ENCODE data around the gene MRE11. TPM values are rescaled to one million over a fixed set of nuclear protein-coding genes. Genes with fewer than 3 reads are reported as not detected.

MRE11 gene
- total and polyA plus RNA-seq, 10 of the 15 experiments (the other 5 are each of a cell fraction or from before 2014, with no cell fraction given): 16.2 to 39.2 (median 26.9) TPM

DNA sequence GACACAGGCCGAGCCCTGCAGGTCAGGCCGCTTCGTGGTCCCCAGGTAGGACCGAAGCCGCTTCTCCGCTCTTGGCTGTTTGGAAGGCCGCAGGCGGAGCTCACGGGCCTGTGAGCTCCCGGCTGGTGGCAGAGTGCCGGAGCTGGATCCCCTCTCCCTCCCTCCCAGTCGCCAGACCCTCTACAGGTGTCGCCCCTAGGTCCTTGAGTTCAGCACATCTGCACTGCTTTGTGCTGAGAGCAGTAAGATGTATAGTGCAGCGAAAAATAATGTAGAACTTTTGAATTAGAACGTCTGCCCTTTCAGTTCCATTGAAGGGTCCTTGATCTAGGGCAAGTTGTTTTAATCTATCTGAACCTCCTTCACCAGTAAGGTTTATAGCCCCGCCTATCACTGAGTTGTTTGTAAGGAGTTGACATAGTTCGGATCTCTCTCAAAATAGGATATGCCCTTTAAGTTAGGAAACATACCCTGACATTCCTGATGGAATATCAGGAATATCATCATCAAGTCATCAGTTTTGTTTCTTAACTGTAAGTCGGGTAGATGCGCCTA is 559 bp upstream of the MRE11 start (continued):
- TF ChIP-seq, protein P1, sequence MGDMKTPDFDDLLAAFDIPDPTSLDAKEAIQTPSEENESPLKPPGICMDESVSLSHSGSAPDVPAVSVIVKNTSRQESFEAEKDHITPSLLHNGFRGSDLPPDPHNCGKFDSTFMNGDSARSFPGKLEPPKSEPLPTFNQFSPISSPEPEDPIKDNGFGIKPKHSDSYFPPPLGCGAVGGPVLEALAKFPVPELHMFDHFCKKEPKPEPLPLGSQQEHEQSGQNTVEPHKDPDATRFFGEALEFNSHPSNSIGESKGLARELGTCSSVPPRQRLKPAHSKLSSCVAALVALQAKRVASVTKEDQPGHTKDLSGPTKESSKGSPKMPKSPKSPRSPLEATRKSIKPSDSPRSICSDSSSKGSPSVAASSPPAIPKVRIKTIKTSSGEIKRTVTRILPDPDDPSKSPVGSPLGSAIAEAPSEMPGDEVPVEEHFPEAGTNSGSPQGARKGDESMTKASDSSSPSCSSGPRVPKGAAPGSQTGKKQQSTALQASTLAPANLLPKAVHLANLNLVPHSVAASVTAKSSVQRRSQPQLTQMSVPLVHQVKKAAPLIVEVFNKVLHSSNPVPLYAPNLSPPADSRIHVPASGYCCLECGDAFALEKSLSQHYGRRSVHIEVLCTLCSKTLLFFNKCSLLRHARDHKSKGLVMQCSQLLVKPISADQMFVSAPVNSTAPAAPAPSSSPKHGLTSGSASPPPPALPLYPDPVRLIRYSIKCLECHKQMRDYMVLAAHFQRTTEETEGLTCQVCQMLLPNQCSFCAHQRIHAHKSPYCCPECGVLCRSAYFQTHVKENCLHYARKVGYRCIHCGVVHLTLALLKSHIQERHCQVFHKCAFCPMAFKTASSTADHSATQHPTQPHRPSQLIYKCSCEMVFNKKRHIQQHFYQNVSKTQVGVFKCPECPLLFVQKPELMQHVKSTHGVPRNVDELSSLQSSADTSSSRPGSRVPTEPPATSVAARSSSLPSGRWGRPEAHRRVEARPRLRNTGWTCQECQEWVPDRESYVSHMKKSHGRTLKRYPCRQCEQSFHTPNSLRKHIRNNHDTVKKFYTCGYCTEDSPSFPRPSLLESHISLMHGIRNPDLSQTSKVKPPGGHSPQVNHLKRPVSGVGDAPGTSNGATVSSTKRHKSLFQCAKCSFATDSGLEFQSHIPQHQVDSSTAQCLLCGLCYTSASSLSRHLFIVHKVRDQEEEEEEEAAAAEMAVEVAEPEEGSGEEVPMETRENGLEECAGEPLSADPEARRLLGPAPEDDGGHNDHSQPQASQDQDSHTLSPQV (IDR thresholded peaks at IDR 0.05): no peak
- TF ChIP-seq STAT3 (IDR thresholded peaks at IDR 0.05; ENCODE audit: low read depth, low read length) (no peak), ZNF274 (IDR thresholded peaks at IDR 0.05; ENCODE audit: insufficient read depth, insufficient read length) (no peak), SREBF2 (IDR thresholded peaks at IDR 0.05; ENCODE audit: low read length) (no peak), MTA2 (IDR thresholded peaks at IDR 0.05; ENCODE audit: low read depth) (no peak), NFYA (IDR thresholded peaks at IDR 0.05; ENCODE audit: borderline replicate concordance, low read depth, low read length) (no peak), JUND (IDR thresholded peaks at IDR 0.05; ENCODE audit: low read depth, low read length) (no peak), PAX8 (IDR thresholded peaks at IDR 0.05) (no peak), TBL1XR1 (IDR thresholded peaks at IDR 0.05; ENCODE audit: low read depth, low read length) (no peak), WRNIP1 (IDR thresholded peaks at IDR 0.05; ENCODE audit: borderline replicate concordance, low read depth, low read length) (no peak), MYB (IDR thresholded peaks at IDR 0.05; ENCODE audit: borderline replicate concordance, low read depth, low read length) (no peak), RELA (IDR thresholded peaks at IDR 0.05; ENCODE audit: borderline replicate concordance, partially characterized antibody) (peak; percentile 70), HDAC6 (IDR thresholded peaks at IDR 0.05; ENCODE audit: unreplicated experiment) (no peak), BHLHE40 (IDR thresholded peaks at IDR 0.05; ENCODE audit: borderline replicate concordance in 1 of 2, low read depth in 2 of 2, low read length in 1 of 2) (peak in 1 of 2 experiments; percentile 60; a peak in 1 of 4 replicates), RAD21 (IDR thresholded peaks at IDR 0.05; ENCODE audit: insufficient read depth, low read depth, low read length) (no peak), DPF2 (IDR thresholded peaks at IDR 0.05) (no peak), EED (IDR thresholded peaks at IDR 0.05; ENCODE audit: low read depth) (no peak)
- TF ChIP-seq, protein P2, sequence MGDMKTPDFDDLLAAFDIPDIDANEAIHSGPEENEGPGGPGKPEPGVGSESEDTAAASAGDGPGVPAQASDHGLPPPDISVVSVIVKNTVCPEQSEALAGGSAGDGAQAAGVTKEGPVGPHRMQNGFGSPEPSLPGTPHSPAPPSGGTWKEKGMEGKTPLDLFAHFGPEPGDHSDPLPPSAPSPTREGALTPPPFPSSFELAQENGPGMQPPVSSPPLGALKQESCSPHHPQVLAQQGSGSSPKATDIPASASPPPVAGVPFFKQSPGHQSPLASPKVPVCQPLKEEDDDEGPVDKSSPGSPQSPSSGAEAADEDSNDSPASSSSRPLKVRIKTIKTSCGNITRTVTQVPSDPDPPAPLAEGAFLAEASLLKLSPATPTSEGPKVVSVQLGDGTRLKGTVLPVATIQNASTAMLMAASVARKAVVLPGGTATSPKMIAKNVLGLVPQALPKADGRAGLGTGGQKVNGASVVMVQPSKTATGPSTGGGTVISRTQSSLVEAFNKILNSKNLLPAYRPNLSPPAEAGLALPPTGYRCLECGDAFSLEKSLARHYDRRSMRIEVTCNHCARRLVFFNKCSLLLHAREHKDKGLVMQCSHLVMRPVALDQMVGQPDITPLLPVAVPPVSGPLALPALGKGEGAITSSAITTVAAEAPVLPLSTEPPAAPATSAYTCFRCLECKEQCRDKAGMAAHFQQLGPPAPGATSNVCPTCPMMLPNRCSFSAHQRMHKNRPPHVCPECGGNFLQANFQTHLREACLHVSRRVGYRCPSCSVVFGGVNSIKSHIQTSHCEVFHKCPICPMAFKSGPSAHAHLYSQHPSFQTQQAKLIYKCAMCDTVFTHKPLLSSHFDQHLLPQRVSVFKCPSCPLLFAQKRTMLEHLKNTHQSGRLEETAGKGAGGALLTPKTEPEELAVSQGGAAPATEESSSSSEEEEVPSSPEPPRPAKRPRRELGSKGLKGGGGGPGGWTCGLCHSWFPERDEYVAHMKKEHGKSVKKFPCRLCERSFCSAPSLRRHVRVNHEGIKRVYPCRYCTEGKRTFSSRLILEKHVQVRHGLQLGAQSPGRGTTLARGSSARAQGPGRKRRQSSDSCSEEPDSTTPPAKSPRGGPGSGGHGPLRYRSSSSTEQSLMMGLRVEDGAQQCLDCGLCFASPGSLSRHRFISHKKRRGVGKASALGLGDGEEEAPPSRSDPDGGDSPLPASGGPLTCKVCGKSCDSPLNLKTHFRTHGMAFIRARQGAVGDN (IDR thresholded peaks at IDR 0.05): peak; percentile 14; the same call in 1 of the 2 replicates
- TF ChIP-seq, protein P3, sequence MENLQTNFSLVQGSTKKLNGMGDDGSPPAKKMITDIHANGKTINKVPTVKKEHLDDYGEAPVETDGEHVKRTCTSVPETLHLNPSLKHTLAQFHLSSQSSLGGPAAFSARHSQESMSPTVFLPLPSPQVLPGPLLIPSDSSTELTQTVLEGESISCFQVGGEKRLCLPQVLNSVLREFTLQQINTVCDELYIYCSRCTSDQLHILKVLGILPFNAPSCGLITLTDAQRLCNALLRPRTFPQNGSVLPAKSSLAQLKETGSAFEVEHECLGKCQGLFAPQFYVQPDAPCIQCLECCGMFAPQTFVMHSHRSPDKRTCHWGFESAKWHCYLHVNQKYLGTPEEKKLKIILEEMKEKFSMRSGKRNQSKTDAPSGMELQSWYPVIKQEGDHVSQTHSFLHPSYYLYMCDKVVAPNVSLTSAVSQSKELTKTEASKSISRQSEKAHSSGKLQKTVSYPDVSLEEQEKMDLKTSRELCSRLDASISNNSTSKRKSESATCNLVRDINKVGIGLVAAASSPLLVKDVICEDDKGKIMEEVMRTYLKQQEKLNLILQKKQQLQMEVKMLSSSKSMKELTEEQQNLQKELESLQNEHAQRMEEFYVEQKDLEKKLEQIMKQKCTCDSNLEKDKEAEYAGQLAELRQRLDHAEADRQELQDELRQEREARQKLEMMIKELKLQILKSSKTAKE (IDR thresholded peaks at IDR 0.05; ENCODE audit: low read depth, poor library complexity, severe bottlenecking): no peak
- TF ChIP-seq, protein P4, sequence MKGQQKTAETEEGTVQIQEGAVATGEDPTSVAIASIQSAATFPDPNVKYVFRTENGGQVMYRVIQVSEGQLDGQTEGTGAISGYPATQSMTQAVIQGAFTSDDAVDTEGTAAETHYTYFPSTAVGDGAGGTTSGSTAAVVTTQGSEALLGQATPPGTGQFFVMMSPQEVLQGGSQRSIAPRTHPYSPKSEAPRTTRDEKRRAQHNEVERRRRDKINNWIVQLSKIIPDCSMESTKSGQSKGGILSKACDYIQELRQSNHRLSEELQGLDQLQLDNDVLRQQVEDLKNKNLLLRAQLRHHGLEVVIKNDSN (IDR thresholded peaks at IDR 0.05; ENCODE audit: borderline replicate concordance, extremely low read length, insufficient read depth, low read depth, low read length): no peak
